Stimulated activated CD8-positive, alpha-beta memory T cell treated with anti-CD3 and anti-CD28 coated beads, Interleukin-15, amount 100 ng/mL, for 4 hours (primary cell): ENCODE data around the gene RAP2C.
"Not testable (repeated sequence)": the region's sequence is repeated elsewhere in the genome, so short reads cannot be mapped to it uniquely, and the experiment has no call there.

Experiments used
- DNase-seq, 2 donors: peaks; one replicate each; pipeline ENCODE4 v3.0.0-alpha.2; 2020; ENCODE audit warnings: low read depth in 2 of 2

RAP2C gene

DNA sequence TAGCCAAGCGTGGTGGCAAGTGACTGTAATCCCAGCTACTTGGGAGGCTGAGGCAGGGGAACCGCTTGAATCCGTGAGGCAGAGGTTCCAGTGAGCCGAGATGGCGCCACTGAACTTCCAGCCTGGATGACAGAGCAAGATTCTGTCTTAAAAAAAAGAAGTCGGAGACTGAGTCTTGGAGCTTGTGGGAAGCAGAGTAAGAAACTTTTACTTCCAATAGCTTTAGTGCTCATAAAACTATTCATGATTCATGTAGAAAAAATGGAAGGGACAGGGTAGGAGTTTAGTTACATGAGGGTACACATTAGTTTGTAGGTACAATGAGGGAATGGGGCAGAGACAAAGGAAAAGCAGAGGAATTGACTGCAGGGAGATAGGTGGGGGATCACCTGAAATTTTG lies 19.3 kb downstream of the RAP2C start:
- no peak for DNase-seq

DNA sequence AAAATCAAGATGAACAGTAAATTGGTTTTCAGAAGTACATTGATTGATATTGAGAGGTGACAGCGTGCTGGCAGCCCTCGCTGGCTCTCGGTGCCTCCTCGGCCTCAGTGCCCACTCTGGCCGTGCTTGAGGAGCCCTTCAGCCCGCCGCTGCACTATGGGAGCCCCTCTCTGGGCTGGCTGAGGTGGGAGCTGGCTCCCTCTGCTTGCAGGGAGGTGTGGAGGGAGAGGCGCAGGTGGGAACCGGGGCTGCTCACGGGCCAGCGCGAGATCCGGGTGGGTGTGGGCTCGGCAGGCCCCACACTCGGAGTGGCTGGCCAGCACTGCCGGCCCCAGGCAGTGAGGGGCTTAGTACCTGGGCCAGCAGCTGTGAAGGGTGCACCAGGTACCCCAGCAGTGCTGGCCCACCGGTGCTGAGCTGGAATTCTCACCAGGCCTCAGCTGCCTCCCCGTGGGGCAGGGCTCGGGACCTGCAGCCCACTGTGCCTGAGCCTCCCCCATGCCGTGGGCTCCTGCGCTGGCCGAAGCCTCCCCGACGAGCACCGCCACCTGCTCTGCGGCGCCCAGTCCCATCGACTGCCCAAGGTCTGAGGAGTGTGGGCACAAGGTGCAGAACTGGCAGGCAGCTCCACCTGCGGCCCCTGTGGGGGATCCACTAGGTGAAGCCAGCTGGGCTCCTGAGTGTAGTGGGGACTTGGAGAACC lies 25.2 kb downstream of the RAP2C start:
- no peak for DNase-seq

DNA sequence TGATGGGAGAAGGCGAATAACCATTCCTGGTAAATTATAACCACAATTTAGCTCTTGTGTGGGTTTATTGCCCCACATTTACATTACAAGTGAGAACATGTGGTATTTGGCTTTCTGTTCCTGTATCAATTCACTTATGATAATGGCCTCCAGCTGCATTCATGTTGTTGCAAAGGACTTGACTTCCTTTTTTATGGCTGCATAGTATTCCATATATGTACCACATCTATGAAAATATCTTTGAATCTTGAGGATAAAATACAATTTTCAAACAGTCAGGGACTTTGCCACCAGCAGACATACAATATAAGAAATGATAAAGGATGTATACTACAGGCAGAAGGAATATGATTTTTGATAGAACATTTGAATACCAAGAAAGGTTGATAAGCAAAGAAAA lies 27.3 kb downstream of the RAP2C start:
- DNase-seq, result no peak

DNA sequence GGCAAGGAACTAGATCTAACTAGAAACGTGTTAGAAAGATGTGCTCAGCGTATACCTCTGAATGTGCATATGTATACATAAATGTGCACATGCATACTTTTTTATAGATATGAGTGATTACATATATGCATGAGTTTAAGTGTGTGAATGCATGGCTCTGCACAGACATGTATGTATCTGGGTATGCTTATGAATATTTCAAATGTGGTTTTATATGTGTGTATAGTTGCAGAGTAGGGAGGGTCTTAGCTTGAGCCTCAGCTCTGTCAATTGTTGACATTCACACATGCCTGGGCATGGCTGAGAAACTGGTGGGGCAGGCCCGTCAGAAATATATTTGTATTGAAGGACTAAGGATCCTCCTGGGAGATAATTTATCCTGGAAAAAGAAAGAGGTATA lies 31.1 kb downstream of the RAP2C start:
- DNase-seq, result no peak

DNA sequence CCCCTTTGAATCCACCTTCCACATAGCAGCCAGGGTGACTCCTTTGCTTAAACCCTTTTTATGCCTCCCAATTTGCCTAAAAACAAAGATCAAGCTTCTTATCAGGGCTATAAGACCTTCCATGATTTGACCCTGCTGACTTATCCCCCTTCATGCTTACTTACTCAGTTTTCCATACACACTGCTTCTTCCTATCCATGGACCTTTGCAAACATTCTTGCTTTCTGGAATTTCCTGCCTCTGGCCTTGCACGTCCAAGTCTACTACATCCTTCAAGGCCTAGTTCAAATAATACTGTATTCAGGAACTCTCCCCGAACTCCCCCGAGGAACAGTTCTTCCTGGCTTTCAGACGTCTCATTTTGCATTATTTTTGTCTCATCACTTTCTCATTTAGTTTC lies 31.8 kb downstream of the RAP2C start:
- no peak for DNase-seq

DNA sequence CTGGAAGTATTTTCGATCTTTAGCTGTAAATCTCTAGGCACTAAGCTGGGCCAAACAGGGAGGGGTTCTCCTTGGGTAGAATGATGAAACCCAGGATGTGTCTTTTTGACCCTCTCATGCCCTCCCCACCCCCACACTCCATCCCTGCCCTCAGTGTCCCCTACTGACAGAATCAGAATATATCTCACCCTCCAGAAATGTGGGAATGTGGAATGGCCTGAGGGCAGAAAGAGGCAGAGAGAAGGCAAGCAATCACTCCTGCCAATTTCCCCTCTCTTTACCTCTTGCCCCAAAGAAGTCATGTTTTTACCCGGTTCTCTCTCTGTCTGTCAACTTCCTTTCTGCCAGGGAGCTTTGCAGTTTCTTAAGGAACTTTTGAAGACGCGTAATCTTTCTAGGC lies 34.4 kb downstream of the RAP2C start:
- DNase-seq, result no peak

DNA sequence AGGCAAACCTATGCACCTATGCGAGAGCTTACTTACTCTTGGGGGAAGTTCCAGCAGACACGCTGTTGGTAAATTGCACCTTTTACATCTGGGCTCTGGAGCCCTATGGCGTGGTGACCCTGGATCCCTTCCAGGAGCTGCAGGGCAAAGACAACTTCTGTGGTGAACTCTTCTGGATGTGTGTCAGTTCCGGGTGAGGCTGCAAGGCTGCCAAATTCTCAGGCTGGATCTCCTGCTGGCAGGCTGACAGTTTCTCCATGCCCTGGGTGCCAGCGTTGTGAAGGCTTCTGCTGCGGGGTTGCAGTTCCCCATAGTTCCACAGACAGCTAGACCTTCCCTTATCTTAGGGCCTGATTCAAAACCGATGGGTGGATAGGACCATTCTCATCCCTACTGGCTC lies 37.9 kb downstream of the RAP2C start:
- DNase-seq, result no peak

DNA sequence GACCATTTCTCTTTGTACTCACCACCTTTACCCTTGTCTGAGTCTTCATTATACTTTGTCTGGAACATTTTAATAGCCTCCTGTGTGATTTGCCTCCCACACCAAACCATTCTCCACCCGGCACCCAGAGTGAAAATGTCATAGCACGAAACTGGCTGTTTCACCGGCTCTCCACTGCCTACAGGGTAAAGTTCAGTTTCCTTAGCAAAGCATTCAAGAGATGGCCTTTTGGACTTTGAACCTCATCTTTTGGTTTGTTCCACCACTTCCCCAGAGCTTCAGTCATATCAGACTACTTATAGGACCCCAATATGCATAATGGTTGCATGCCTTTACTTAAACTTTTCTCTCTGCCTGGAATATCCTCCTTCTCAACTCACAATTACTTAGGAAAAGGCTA lies 38.3 kb downstream of the RAP2C start:
- no peak for DNase-seq

DNA sequence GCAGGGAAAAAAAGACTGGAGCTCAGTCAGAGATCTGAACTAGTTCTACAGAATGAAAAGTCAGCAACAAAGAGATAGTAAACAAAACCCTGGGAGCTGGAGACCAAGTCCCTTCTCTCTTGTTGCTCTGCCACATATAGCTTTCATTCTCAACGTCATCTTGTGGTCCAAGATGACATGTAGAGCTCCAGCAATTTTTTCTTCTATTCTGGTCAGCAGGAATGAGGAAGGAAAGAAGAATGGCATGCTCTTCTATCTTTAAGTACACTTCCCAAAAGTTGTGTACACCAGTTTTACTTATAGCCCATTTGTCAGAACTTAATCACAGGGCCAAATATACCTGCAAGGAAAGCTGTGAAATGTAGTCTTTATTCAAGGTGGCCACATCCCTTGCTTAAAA lies 45.6 kb downstream of the RAP2C start:
- DNase-seq, result no peak

DNA sequence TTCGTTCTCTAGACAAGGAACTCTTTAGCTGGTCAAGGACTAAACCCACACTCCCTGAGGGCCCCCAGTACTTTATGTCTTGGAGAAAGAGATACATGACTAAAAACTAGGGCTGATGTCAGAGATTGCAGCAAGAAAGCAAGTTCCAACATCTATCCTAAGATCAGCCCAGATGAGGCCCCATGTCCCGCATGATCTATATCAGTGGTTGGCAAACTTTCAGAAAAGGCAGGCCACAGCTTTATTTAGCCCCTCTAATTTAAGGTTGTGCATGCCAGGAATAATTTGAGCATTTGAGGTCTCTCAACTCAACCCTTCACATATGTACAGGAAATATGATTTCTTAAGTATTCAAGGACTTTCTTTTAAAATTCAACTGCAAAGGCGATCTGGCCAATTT lies 47.4 kb downstream of the RAP2C start:
- DNase-seq, result no peak

DNA sequence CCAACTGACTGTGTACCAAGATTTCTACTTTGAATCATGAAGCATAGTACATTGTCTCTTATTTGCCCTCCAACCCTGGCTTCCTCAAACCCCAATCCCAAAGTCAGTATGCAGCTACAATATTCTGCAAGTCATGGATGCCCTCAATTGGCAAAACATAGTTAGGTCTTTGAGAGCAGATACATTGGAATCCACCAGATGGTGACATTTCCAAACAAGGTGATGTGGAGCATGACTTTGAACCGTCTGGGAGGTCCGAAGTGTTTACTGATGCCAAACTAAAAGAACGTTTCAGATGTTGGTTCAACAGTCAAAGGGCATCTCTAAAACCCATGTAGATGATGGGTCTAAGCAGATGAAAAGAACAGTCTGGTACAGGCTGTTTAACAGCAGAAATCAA lies 47.8 kb downstream of the RAP2C start:
- DNase-seq, result no peak

DNA sequence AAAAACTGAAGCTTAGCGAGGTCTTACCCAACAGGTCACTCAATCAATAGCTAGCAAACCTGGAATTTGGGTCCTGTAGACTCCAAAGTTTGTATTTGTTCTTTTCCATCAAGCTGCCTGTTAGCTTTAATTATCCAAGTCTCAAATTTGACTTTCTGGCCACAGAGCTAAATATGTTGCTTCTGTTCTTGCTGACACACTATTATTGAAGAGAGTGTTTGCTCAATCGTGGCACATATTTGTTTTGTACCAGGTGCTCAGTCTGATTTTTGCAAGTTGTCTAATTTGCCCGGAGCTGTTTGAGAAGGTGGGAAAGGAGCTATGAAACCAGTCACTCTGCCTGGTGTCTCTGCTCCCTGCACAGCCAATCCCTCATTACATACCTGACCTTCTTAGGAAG lies 49.7 kb downstream of the RAP2C start:
- DNase-seq, result no peak

DNA sequence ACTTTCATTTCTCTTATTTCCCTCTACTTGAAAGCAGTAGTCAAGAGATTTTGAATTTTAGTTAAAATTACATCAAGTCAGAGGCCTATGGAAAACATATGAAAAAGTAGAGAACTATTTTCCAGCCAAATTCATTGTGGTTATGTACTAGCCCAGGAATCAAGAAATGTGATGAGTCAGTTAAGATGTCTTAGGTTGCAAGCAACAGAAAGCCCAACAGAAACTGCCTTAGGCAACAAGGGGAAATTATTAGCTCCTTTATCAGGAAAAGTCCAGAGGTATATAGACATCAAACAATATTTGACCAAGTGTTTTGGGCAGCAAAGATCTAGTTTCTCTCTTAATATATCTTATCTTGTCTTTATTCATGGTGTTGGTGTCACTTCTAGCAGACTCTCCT lies 53.6 kb downstream of the RAP2C start:
- no peak for DNase-seq

DNA sequence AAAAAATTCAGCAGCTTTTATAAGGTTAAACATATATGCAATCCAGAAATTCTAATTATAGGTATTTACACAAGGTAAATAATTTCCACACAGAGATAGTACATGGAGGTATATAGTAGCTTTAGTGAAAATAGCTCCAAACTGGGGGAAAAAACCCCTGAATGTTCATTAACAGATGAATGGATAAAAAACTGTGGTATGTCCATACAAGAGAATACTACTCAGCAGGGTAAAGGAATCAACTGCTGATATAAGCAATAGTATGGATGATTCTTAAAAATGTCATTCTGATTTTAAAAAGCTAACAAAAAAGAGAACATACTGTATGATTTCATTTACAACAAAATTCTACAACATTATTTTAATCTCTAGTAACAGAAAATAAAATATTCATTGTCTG lies 54.2 kb downstream of the RAP2C start:
- no peak for DNase-seq

DNA sequence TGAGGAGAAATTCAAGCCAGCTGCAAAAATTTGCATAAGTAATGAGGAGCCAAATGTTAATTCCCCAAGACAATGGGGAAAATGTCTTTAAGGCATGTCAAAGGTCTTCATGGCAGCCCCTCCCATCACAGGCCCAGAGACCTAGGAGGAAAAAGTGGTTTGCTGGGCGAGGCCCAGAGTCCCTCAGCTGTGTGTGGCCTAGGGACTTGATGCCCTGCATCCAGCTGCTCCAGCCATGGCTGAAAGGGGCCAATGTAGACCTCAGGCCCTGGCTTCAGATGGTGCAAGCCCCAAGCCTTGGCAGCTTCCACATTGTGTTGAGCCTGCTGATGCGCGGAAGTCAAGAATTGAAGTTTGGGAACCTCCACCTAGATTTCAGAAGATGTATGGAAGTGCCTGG lies 56.2 kb downstream of the RAP2C start:
- not testable (repeated sequence) for DNase-seq

DNA sequence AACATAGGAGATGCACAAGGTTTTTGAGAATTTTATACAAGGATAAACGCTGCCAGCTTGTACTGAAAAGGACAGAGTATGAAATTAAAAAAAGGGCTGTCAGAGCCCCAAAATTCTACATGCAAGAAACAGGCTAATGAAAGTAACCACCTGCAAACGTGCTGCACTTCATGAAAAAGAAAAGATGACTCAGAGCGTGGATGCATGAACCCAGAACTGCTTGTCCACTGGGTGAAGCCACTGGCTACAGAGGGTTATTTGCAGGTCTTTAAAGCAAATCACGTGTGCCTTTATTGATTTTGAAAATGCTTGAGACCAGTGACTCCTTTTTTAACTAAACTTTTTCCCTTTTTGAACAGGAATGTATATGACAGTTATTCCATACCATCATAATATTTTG lies 66.1 kb downstream of the RAP2C start:
- no peak for DNase-seq
